ENCODE results near the gene CEBPG. TPM values are rescaled to one million over a fixed set of nuclear protein-coding genes. Genes with fewer than 3 reads are reported as not detected.

Gene CEBPG
- total and polyA plus RNA-seq, 9 of the 15 experiments (the other 6 are each of a cell fraction or from before 2014, with no cell fraction given): 9.5 to 34.9 (median 30.9) TPM

- DNase-seq (ENCODE audit: extremely low read depth in 1 of 4, low spot score in 3 of 4) (no peak), FAIRE-seq (no peak), ATAC-seq (no peak)
- Histone ChIP-seq H3K9me3 (replicated peaks; ENCODE audit: control insufficient read depth, insufficient read depth, low read depth, low read length) (no peaks in the 10 kb centered on the region), H4K20me1 (replicated peaks; ENCODE audit: control insufficient read depth, insufficient read depth, low read length) (no peaks in the 10 kb centered on the region), H3K4me1 (replicated peaks in 1 of 2; ENCODE audit: control insufficient read depth in 2 of 2, insufficient read depth in 2 of 2, low read length in 2 of 2) (peaks cover 0 to 7% of the 10 kb centered on the region in 2 experiments; a peak in 1 of 5 replicates), H2AFZ (ENCODE audit: low read depth, low read length) (no peak overlapping the region), H3K36me3 (ENCODE audit: control insufficient read depth, insufficient read depth, low read length) (no peaks in the 10 kb centered on the region), H3K27ac (ENCODE audit: extremely low read depth, low read depth, low read length) (no peak overlapping the region), H3K4me3 (no peak overlapping the region), H3K9me1 (ENCODE audit: control insufficient read depth, insufficient read depth, low read length) (no peaks in the 10 kb centered on the region), H3K4me2 (ENCODE audit: insufficient read depth, low read length) (no peak overlapping the region), H3K9ac (ENCODE audit: insufficient read depth in 1 of 2, low read depth in 2 of 2, low read length in 2 of 2) (no peak overlapping the region), H3K79me2 (ENCODE audit: control insufficient read depth, insufficient read depth, low read length) (no peaks in the 10 kb centered on the region), H3K27me3 (ENCODE audit: control insufficient read depth in 2 of 2, insufficient read depth in 2 of 2, low read length in 2 of 2) (peaks cover 18 to 25% of the 10 kb centered on the region in 2 experiments)
- 13% methylated on average over 12 of the region's 12 CpGs for WGBS (ENCODE audit: insufficient coverage, low coverage, missing lambda C conversion rate)
- intact Hi-C loops (cut with micrococcal nuclease) (no loop called here), in situ Hi-C loops (cut with MboI) (no loop called here)
- no TSS peak for BruUV-seq (replicated peaks)
- ChIA-PET CTCF (ENCODE audit: low intra/inter-chr PET ratio) (no interaction called here), POLR2A (interaction anchor here (1.1 to 2.3 kb wide), 7 partner anchors 9 to 49 kb away, joined by 3 to 11 read pairs (median 6); partner anchors contain the start of gene CEBPG)
- TF ChIP-seq CEBPG (CRISPR knock-in tag; IDR thresholded peaks at IDR 0.05) (no peak), CEBPG (tag; conservative IDR thresholded peaks at IDR 0.05 in 1 of 2, IDR thresholded peaks at IDR 0.05 in 1 of 2) (peak; percentile 18 to 51; a peak in 2 of 4 replicates), TSC22D4 (tag; IDR thresholded peaks at IDR 0.05) (no peak), TAF1 (IDR thresholded peaks at IDR 0.05; ENCODE audit: control insufficient read depth, extremely low read depth, insufficient read depth, low read length, severe bottlenecking) (no peak), ZNF121 (CRISPR knock-in tag; conservative IDR thresholded peaks at IDR 0.05) (peak; percentile 38; the same call in 1 of the 2 replicates)
Measured at GRCh38 chr19:33349319-33350289, 23.9 kb upstream of the CEBPG start.

Measured in K562 (cell line).